Heart right ventricle (tissue), 16 donors: ENCODE data around the gene ALK. TPM values are rescaled to one million over a fixed set of nuclear protein-coding genes. Genes with fewer than 3 reads are reported as not detected.

ENCODE experiments used
- ATAC-seq, 8 donors: fragments of 200-7000 bp; cut with Tn5 transposase; one replicate each; pipeline ENCODE4 v1.9.1; 2020; ENCODE audit warnings: mild to moderate bottlenecking in 8 of 8, moderate library complexity in 8 of 8, moderate number of reproducible peaks in 1 of 8
- DNase-seq, 2 donors: peaks; one replicate each; pipeline ENCODE4 v3.0.0-alpha.2; 2020
- H3K27ac ChIP-seq, 10 donors: fragments of 200-600 bp; sonication (generic) in 2 of 10; one replicate each; pipeline versions ENCODE4 v1.5.0 to v1.8.0; 2020 to 2022; ENCODE audit warnings: mild to moderate bottlenecking in 3 of 10
- H3K27me3 ChIP-seq, 7 donors: fragments of 200-600 bp; one replicate each; pipeline ENCODE4 v1.8.0; 2021 to 2022; ENCODE audit warnings: mild to moderate bottlenecking in 2 of 7
- H3K36me3 ChIP-seq, 9 donors: fragments of 200-600 bp; sonication (generic) in 1 of 9; one replicate each; pipeline versions ENCODE4 v1.5.0 to v1.8.0; 2020 to 2022; ENCODE audit warnings: mild to moderate bottlenecking in 2 of 9
- H3K4me1 ChIP-seq, 9 donors: fragments of 200-600 bp; sonication (generic) in 1 of 9; one replicate each; pipeline versions ENCODE4 v1.5.0 to v1.8.0; 2020 to 2022; ENCODE audit warnings: mild to moderate bottlenecking in 4 of 9
- H3K4me3 ChIP-seq, 10 donors: fragments of 200-600 bp; sonication (generic) in 2 of 10; one replicate each; pipeline versions ENCODE4 v1.5.0 to v1.8.0; 2020 to 2022; ENCODE audit warnings: mild to moderate bottlenecking in 7 of 10, moderate library complexity in 2 of 10
- H3K9me3 ChIP-seq, 11 donors: fragments of 200-600 bp in 10 of 11; sonication (generic) in 2 of 11; one replicate each; pipeline versions ENCODE4 v1.5.0 to v1.8.0; 2013 to 2022; ENCODE audit warnings: mild to moderate bottlenecking in 2 of 11, control low read depth in 1 of 11, moderate library complexity in 1 of 11
- WGBS, 2 donors: extraction: QIAGEN DNeasy Blood & Tissue Kit; methylation state at CpG; one replicate each; pipeline ENCODE4 v1.1.7; 2013; ENCODE audit warnings: inconsistent platforms in 1 of 2; 5-methylcytosine and 5-hydroxymethylcytosine counted together
- intact Hi-C, 10 donors: fragments of 100-400 bp; cut with DNase I; formaldehyde crosslinking; loops; one replicate each; pipeline versions ENCODE4 v1.11.1 to v1.14.2; 2022
- polyA plus RNA-seq, 2 donors: library from polyadenylated mRNA; stranded (reverse); fragments of 200-250 nt; gene quantifications; one replicate each; pipeline ENCODE4 v1.2.3, GENCODE V29; 2013
- total RNA-seq, 10 donors: library from RNA; stranded (reverse); fragmentation: NEBNext Ultra II Directional in 3 of 10; extraction: Animal tissue kit (Norgen Biotek cat#: 25700) in 3 of 10; gene quantifications; one replicate each; pipeline versions ENCODE4 v1.2.1 to v1.2.4, GENCODE V29; 2021 to 2023
- TF ChIP-seq, protein P1 (sequence below), 9 donors: fragments of 200-600 bp; sonication (generic) in 2 of 9; IDR thresholded peaks; one replicate each; pipeline versions ENCODE4 v1.5.0 to v1.8.0; 2021 to 2022; ENCODE audit warnings: antibody characterized with exemption in 9 of 9, mild to moderate bottlenecking in 5 of 9, moderate library complexity in 1 of 9
- donor health status: Arrhythmogenic right ventricular cardiomyopathy.
- donor health status: ischemic (EF 13 %, LVEDD 7.1; RV severe dilation, severe dysfunction).
- donor health status: healthy with polysubstance abuse.
- donor health status: DM: no; HTN: yes; CAD: no.
- donor health status: DM: no; HTN: no; CAD: no.
- donor health status: ischemic (EF 25% LVEDD 6.9; RV normal size, moderate dysfunction).
- donor health status: ischemic (EF 25% LVEDD 5.7; RV mildly dilated, moderate dysfunction).
- donor health status: healthy.
- donor health status: DM: yes; HTN: yes; CAD: no.
- donor health status: Ischemic cardiomyopathy.
- donor health status: ischemic (EF 35%, LVEDD 5.7; RV mildly dilated, moderate dysfunction).
- donor health status: nonischemic (EF 11% LVEDD 7.7; RV severe dilation, severe dysfunction).
- donor health status: DM: yes; HTN: yes; CAD: no.
- donor health status: PGD.
- donor health status: ischemic (EF 29% LVEDD 5.4; RV normal size, mild dysfunction).
- donor health status: nonischemic (EF 23%, LVEDD 6.1; RV moderate dilation, normal function).

The ALK gene
- total and polyA plus RNA-seq, 12 donors = 0.01 to 0.24 (median 0.08) TPM; not detected in 7

DNA sequence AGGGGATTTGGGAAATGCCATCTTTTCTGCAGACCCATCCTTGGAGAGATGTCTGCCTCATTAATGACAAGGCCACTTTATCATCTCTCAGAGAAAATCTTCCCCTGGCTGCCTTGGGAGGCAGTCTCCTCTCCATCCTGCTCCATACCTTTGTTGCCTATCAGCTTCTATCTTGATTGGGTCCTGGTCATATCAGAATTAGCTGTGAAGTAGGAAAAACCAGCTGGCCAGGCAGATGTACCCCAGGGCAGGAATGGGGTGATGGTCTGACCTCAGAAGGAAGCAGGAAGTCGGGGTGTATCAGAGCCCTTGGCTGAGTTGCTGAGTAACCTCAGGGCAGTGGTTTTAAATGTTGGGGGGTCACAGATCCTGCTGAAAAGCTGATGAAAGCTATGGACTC, 41.3 kb downstream of the ALK start:
- WGBS, 2 donors = 53 to 57% methylated on average over 1 of the region's 1 CpG
- H3K27ac ChIP-seq = no peak overlapping the region
- H3K4me1 ChIP-seq = no peaks in the 10 kb centered on the region
- peaks cover 0 to 9% (median 0%) of the 10 kb centered on the region in 7 donors for H3K27me3 ChIP-seq
- ATAC-seq (no peak), DNase-seq (no peak)
- TF ChIP-seq, protein P1, sequence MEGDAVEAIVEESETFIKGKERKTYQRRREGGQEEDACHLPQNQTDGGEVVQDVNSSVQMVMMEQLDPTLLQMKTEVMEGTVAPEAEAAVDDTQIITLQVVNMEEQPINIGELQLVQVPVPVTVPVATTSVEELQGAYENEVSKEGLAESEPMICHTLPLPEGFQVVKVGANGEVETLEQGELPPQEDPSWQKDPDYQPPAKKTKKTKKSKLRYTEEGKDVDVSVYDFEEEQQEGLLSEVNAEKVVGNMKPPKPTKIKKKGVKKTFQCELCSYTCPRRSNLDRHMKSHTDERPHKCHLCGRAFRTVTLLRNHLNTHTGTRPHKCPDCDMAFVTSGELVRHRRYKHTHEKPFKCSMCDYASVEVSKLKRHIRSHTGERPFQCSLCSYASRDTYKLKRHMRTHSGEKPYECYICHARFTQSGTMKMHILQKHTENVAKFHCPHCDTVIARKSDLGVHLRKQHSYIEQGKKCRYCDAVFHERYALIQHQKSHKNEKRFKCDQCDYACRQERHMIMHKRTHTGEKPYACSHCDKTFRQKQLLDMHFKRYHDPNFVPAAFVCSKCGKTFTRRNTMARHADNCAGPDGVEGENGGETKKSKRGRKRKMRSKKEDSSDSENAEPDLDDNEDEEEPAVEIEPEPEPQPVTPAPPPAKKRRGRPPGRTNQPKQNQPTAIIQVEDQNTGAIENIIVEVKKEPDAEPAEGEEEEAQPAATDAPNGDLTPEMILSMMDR (IDR thresholded peaks at IDR 0.05) = no peak
- intact Hi-C loops = no loop called here
- no peaks in the 10 kb centered on the region for H3K36me3 ChIP-seq
- H3K4me3 ChIP-seq = no peak overlapping the region
- H3K9me3 ChIP-seq = peaks cover 0 to 13% (median 0%) of the 10 kb centered on the region in 11 donors

DNA sequence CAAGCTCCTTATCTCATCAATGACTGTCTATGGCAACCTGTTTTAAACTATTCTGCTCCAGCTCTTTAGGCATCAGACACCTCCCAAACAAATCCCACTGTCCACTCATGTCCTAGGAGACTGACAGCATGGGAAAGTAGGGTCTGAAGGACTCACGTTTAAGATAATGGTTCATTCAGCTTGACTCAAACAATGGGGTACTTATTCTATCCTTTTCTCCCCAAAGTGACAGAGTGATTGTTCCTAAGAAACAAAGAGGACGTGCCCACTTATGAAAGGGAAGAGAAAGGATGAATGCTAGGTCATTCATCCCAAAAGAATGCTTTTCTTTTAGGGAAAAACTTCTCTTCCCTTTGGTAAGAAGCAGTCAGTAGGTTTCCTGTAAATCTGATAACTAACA, 41.9 kb downstream of the ALK start:
- WGBS, 2 donors = 33 to 36% methylated on average over 2 of the region's 2 CpGs
- TF ChIP-seq, protein P1 (IDR thresholded peaks at IDR 0.05) = no peak

DNA sequence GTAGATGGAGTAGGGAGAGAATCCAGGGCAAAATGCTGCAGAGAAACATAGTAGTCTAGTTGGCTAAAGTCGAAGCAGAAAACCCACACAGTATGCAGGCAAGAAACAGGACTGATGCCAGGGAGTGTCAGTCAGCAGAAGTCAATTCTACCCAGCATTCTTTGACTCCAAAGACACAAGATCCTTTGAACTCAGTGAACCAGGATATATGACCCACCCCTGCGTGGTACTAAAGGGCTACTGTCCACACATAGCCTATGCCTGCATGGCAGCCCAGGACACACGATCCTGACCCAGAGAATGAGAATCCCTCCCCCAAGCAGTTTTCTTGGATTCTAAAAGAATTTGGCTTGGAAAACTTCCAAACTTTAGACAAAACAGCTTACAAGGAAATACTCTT, 42.5 kb downstream of the ALK start:
- DNase-seq = no peak
- WGBS, 2 donors = 50 to 60% methylated on average over 3 of the region's 3 CpGs
- H3K36me3 ChIP-seq = no peaks in the 10 kb centered on the region
- intact Hi-C loops = no loop called here
- no peak overlapping the region for H3K27ac ChIP-seq
- no peak overlapping the region for H3K4me3 ChIP-seq
- H3K27me3 ChIP-seq = peaks cover 0 to 9% (median 0%) of the 10 kb centered on the region in 7 donors
- H3K9me3 ChIP-seq = peaks cover 0 to 6% (median 0%) of the 10 kb centered on the region in 11 donors
- TF ChIP-seq, protein P1 (IDR thresholded peaks at IDR 0.05) = no peak
- H3K4me1 ChIP-seq = no peaks in the 10 kb centered on the region
- no peak for ATAC-seq

More for the DNA sequence above, 41.9 kb downstream of the ALK start:
- Histone ChIP-seq H3K4me1 (no peaks in the 10 kb centered on the region), H3K27ac (no peak overlapping the region), H3K4me3 (no peak overlapping the region), H3K27me3 (peaks cover 0 to 9% (median 0%) of the 10 kb centered on the region in 7 donors), H3K36me3 (no peaks in the 10 kb centered on the region), H3K9me3 (peaks cover 0 to 7% (median 0%) of the 10 kb centered on the region in 11 donors)
- intact Hi-C loops = no loop called here
- ATAC-seq (no peak), DNase-seq (no peak)

DNA sequence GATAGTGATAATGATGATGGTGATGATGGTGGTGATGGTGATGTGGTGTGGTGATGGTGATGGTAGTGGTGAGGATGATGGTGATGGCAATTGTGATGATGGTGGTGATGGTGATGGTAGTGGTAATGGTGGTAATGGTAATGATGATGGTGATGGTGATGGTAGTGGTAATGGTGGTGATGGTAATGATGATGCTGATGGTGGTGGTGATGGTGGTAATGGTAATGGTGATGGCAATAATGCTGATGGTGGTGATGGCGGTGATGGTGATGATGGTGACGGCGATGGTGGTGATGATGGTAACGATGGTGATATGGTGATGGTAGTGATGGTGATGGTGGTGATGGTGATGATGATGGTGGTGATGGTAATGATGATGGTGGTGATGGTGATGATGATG, 45.0 kb downstream of the ALK start:
- DNase-seq (no peak), ATAC-seq (no peak)
- TF ChIP-seq, protein P1 (IDR thresholded peaks at IDR 0.05) = no peak

More for the DNA sequence above, 45.0 kb downstream of the ALK start:
- Histone ChIP-seq H3K9me3 (peaks cover 0 to 6% (median 0%) of the 10 kb centered on the region in 11 donors), H3K36me3 (no peaks in the 10 kb centered on the region), H3K4me3 (no peak overlapping the region), H3K27ac (no peak overlapping the region), H3K27me3 (peaks cover 0 to 7% (median 0%) of the 10 kb centered on the region in 7 donors), H3K4me1 (no peaks in the 10 kb centered on the region)
- 96 to 97% methylated on average over 4 of the region's 4 CpGs for WGBS, 2 donors
- intact Hi-C loops = no loop called here
